ENCODE measurements around the gene TMEM123.

DNA sequence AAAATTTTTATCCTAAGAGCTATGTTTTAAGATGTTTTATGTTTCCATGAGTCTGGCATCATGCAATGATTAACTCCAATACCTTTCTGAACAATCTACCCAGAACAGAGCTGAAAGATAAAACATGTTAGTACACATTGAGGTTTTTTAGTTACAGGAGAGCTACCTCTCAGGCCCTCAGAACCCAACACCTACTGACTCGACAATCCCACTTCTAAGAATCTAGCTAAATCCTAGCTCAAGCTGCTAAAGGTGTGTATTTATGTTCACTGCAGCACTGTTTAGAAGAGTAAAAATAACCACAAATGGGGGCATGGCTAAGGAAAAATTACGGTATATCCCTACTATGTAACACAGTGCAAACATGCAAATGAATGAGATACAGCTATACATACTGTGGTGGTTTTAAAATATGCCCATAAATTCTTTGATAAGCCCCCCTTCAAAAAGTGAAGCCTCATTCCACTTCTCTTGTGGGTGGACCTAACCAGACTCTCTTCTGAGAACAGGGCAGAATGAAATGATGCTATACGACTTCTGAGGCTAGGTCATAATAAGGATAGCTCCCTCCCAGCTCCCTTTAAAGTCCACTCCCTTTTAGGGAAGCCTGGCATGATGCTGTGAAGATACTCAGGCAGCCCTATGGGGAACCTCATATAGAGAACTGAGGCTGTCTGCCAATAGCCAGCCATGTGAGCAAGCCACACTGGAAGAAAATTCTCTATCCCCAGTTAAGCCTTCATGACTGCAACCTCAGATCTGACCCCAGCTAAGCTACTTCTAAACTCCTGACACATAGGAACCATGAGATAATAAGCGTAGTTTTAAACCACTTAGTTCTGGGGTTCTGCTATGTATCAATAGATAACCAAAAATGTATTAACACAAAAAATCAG lies 29.5 kb downstream of the TMEM123 start:
- TF ChIP-seq RARB (CRISPR knock-in tag; IDR thresholded peaks at IDR 0.05) (no peak), GLIS3 (CRISPR knock-in tag; IDR thresholded peaks at IDR 0.05) (no peak), ZNF70 (CRISPR knock-in tag; IDR thresholded peaks at IDR 0.05) (no peak), ISL1 (CRISPR knock-in tag; IDR thresholded peaks at IDR 0.05) (no peak), TOX (CRISPR knock-in tag; IDR thresholded peaks at IDR 0.05; ENCODE audit: borderline replicate concordance) (no peak)
- TF ChIP-seq, protein P1, sequence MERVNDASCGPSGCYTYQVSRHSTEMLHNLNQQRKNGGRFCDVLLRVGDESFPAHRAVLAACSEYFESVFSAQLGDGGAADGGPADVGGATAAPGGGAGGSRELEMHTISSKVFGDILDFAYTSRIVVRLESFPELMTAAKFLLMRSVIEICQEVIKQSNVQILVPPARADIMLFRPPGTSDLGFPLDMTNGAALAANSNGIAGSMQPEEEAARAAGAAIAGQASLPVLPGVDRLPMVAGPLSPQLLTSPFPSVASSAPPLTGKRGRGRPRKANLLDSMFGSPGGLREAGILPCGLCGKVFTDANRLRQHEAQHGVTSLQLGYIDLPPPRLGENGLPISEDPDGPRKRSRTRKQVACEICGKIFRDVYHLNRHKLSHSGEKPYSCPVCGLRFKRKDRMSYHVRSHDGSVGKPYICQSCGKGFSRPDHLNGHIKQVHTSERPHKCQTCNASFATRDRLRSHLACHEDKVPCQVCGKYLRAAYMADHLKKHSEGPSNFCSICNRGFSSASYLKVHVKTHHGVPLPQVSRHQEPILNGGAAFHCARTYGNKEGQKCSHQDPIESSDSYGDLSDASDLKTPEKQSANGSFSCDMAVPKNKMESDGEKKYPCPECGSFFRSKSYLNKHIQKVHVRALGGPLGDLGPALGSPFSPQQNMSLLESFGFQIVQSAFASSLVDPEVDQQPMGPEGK (CRISPR knock-in tag; IDR thresholded peaks at IDR 0.05; ENCODE audit: borderline replicate concordance): no peak
- TF ChIP-seq, protein P2, sequence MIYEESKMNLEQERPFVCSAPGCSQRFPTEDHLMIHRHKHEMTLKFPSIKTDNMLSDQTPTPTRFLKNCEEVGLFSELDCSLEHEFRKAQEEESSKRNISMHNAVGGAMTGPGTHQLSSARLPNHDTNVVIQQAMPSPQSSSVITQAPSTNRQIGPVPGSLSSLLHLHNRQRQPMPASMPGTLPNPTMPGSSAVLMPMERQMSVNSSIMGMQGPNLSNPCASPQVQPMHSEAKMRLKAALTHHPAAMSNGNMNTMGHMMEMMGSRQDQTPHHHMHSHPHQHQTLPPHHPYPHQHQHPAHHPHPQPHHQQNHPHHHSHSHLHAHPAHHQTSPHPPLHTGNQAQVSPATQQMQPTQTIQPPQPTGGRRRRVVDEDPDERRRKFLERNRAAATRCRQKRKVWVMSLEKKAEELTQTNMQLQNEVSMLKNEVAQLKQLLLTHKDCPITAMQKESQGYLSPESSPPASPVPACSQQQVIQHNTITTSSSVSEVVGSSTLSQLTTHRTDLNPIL (CRISPR knock-in tag; IDR thresholded peaks at IDR 0.05; ENCODE audit: low read depth): no peak
